ENCODE results near the gene MCM6. TPM values are rescaled to one million over a fixed set of nuclear protein-coding genes. Genes with fewer than 3 reads are reported as not detected.

Gene MCM6
- total and polyA plus RNA-seq, 2 donors from 2014 or later = 10.1 to 11.9 TPM

GRCh38 chr2:135851858-135852257, 24.4 kb downstream of the MCM6 start:
- no peaks in the 10 kb centered on the region for H3K9me3 ChIP-seq (ENCODE audit: control insufficient read depth in 2 of 3, insufficient read depth in 1 of 3, low read length in 3 of 3)
- H3K4me3 ChIP-seq (ENCODE audit: low read length in 3 of 3) = no peak overlapping the region
- DNase-seq (no peak), FAIRE-seq (no peak)
- no peaks in the 10 kb centered on the region for H3K27me3 ChIP-seq (ENCODE audit: control insufficient read depth, insufficient read depth, low read length)
- no peak overlapping the region for H3K27ac ChIP-seq (ENCODE audit: low read depth in 2 of 2, low read length in 2 of 2)
- H3K9ac ChIP-seq (ENCODE audit: low read length in 3 of 3) = no peak overlapping the region
- peaks cover 0 to 9% (median 7%) of the 10 kb centered on the region in 3 donors for H3K36me3 ChIP-seq (ENCODE audit: control insufficient read depth in 2 of 3, insufficient read depth in 3 of 3, low read length in 3 of 3)
- intact Hi-C loops (cut with DNase I) = no loop called here
- no peaks in the 10 kb centered on the region for H3K4me1 ChIP-seq (ENCODE audit: control insufficient read depth in 2 of 3, insufficient read depth in 2 of 3, low read depth in 1 of 3, low read length in 3 of 3)
- TF ChIP-seq CTCF (IDR thresholded peaks at IDR 0.05; ENCODE audit: borderline replicate concordance, extremely low read depth, insufficient read depth) = no peak

GRCh38 chr2:135850892-135851668, 25.2 kb downstream of the MCM6 start:
- Histone ChIP-seq H3K4me1 (ENCODE audit: control insufficient read depth in 2 of 3, insufficient read depth in 2 of 3, low read depth in 1 of 3, low read length in 3 of 3) (no peaks in the 10 kb centered on the region), H3K9ac (ENCODE audit: low read length in 3 of 3) (no peak overlapping the region), H3K27me3 (ENCODE audit: control insufficient read depth, insufficient read depth, low read length) (no peaks in the 10 kb centered on the region), H3K4me3 (ENCODE audit: low read length in 3 of 3) (no peak overlapping the region), H3K27ac (ENCODE audit: low read depth in 2 of 2, low read length in 2 of 2) (no peak overlapping the region), H3K9me3 (ENCODE audit: control insufficient read depth in 2 of 3, insufficient read depth in 1 of 3, low read length in 3 of 3) (no peaks in the 10 kb centered on the region), H3K36me3 (ENCODE audit: control insufficient read depth in 2 of 3, insufficient read depth in 3 of 3, low read length in 3 of 3) (peaks cover under 1 to 10% (median under 1%) of the 10 kb centered on the region in 3 donors)
- DNase-seq = peak in 2 of 5 donors; percentile 33 to 52
- no peak for TF ChIP-seq CTCF (IDR thresholded peaks at IDR 0.05; ENCODE audit: borderline replicate concordance, extremely low read depth, insufficient read depth)
- no peak for FAIRE-seq
- intact Hi-C loops (cut with DNase I) = no loop called here

DNA sequence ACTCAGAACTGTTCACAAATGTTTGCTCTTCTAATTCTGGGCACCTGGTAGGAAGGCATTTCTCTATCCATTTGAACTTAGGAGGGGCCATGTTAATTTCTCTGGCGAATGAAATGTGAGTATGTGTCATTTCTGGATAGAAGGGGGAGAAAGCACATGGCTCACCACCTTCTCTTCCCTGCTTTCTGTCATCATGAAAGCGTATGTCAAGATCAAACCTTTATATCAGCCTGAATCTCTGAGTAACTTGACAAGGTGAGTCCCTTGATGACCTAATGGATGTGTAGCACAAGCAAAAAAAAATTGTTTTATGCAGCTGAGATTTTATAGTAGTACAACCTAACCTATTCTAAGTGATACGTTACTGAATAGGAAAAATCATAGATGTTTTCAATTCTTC, 27.2 kb downstream of the MCM6 start:
- intact Hi-C loops (cut with DNase I) = no loop called here
- Histone ChIP-seq H3K4me3 (ENCODE audit: low read length in 3 of 3) (no peak overlapping the region), H3K9ac (ENCODE audit: low read length in 3 of 3) (no peak overlapping the region), H3K27me3 (ENCODE audit: control insufficient read depth, insufficient read depth, low read length) (no peaks in the 10 kb centered on the region), H3K4me1 (ENCODE audit: control insufficient read depth in 2 of 3, insufficient read depth in 2 of 3, low read depth in 1 of 3, low read length in 3 of 3) (no peaks in the 10 kb centered on the region), H3K36me3 (ENCODE audit: control insufficient read depth in 2 of 3, insufficient read depth in 3 of 3, low read length in 3 of 3) (peaks cover 0 to 11% (median 3%) of the 10 kb centered on the region in 3 donors), H3K27ac (ENCODE audit: low read depth in 2 of 2, low read length in 2 of 2) (no peak overlapping the region), H3K9me3 (ENCODE audit: control insufficient read depth in 2 of 3, insufficient read depth in 1 of 3, low read length in 3 of 3) (no peaks in the 10 kb centered on the region)
- DNase-seq (no peak), FAIRE-seq (no peak)
- TF ChIP-seq CTCF (IDR thresholded peaks at IDR 0.05; ENCODE audit: borderline replicate concordance, extremely low read depth, insufficient read depth) = no peak
